Mesenteric fat pad (tissue), 1 donor: Measurements from ENCODE around the gene ZNF362. TPM values are rescaled to one million over a fixed set of nuclear protein-coding genes. Genes with fewer than 3 reads are reported as not detected.

Experiments
- DNase-seq: peaks from one replicate; pipeline ENCODE4 v3.0.0-alpha.2; 2020; ENCODE audit warnings: low spot score
- total RNA-seq: library from RNA; stranded (reverse); fragmentation: NEBNext Ultra II Directional; extraction: Animal tissue kit (Norgen Biotek cat#: 25700); gene quantifications from one replicate; pipeline ENCODE4 v1.2.1, GENCODE V29; 2021
- donor health status: DM: yes; HTN: yes; CAD: no.

ZNF362 gene
- total RNA-seq, 1 donor from 2014 or later: 29.6 TPM

GRCh38 chr1:33267468-33268205 lies 11.3 kb downstream of the ZNF362 start:
- DNase-seq: no peak

GRCh38 chr1:33268457-33268856 lies 12.2 kb downstream of the ZNF362 start:
- no peak for DNase-seq

- peak; percentile 47 for DNase-seq
These were observed 12.8 kb downstream of the ZNF362 start for GRCh38 chr1:33268927-33269610.

GRCh38 chr1:33269621-33270020 lies 13.3 kb downstream of the ZNF362 start:
- DNase-seq: peak; percentile 65

- no peak for DNase-seq
These were observed 14.1 kb downstream of the ZNF362 start for GRCh38 chr1:33270379-33270778.

GRCh38 chr1:33270808-33271465 lies 14.6 kb downstream of the ZNF362 start:
- peak; percentile 57 for DNase-seq

GRCh38 chr1:33271666-33272505 lies 15.6 kb downstream of the ZNF362 start:
- peak; percentile 81 for DNase-seq

- DNase-seq: peak; percentile 49
These were observed 16.2 kb downstream of the ZNF362 start for GRCh38 chr1:33272509-33272908.

- peak; percentile 85 for DNase-seq
These were observed 16.6 kb downstream of the ZNF362 start for GRCh38 chr1:33272930-33273329.

- peak; percentile 39 for DNase-seq
These were observed 17.1 kb downstream of the ZNF362 start for GRCh38 chr1:33273406-33273805.

GRCh38 chr1:33273961-33274371 lies 17.7 kb downstream of the ZNF362 start:
- peak; percentile 33 for DNase-seq

GRCh38 chr1:33274446-33274845 lies 18.2 kb downstream of the ZNF362 start:
- DNase-seq: peak; percentile 68

GRCh38 chr1:33275195-33275594 lies 18.9 kb downstream of the ZNF362 start:
- DNase-seq: peak; percentile 11

- DNase-seq: peak; percentile 59
These were observed 19.6 kb downstream of the ZNF362 start for GRCh38 chr1:33275706-33276572.

- no peak for DNase-seq
These were observed 20.4 kb downstream of the ZNF362 start for GRCh38 chr1:33276573-33277298.

- DNase-seq: no peak
These were observed 21.3 kb downstream of the ZNF362 start for GRCh38 chr1:33277488-33278084.

- DNase-seq: no peak
These were observed 23.9 kb downstream of the ZNF362 start for GRCh38 chr1:33280091-33280661.

GRCh38 chr1:33281554-33282303 lies 25.4 kb downstream of the ZNF362 start:
- no peak for DNase-seq
